Measurements from ENCODE around the gene PGRMC2.

GRCh38 chr4:128323401-128323800 is 35.8 kb upstream of the PGRMC2 start:
- no peak for TF ChIP-seq EP300 (IDR thresholded peaks at IDR 0.05)
- no peak for TF ChIP-seq MYC (IDR thresholded peaks at IDR 0.05; ENCODE audit: borderline replicate concordance, low read length)
- TF ChIP-seq CTCF (IDR thresholded peaks at IDR 0.05), result no peak
- TF ChIP-seq CEBPB (IDR thresholded peaks at IDR 0.05), result no peak
